Neural progenitor cell (in vitro differentiated cells): ENCODE results near the gene CHI3L1. TPM values are rescaled to one million over a fixed set of nuclear protein-coding genes. Genes with fewer than 3 reads are reported as not detected.

Experiments
- DNase-seq: peaks from one replicate; pipeline ENCODE4 v3.0.0-alpha.2; 2016; ENCODE audit warnings: low spot score
- H2AFZ ChIP-seq: fragments of 200-600 bp; sonication (generic); replicated peaks from 2 replicates; pipeline ENCODE4 v1.6.1; 2016; ENCODE audit warnings: antibody characterized with exemption
- H3F3A ChIP-seq: fragments of 200-600 bp; sonication (generic); 2 replicates; pipeline ENCODE4 v1.6.1; 2016; ENCODE audit warnings: antibody characterized with exemption, low read depth
- H3K27ac ChIP-seq: fragments of 200-600 bp; sonication (generic); 2 replicates; pipeline ENCODE4 v1.5.1; 2016; ENCODE audit warnings: mild to moderate bottlenecking
- H3K27me3 ChIP-seq: fragments of 200-600 bp; sonication (generic); 2 replicates; pipeline ENCODE4 v1.6.1; 2016; ENCODE audit warnings: mild to moderate bottlenecking, moderate library complexity
- H3K36me3 ChIP-seq: fragments of 200-600 bp; sonication (generic); 2 replicates; pipeline ENCODE4 v1.5.1; 2016
- H3K4me1 ChIP-seq: fragments of 200-600 bp; sonication (generic); 2 replicates; pipeline ENCODE4 v1.6.1; 2016; ENCODE audit warnings: mixed run types
- H3K4me2 ChIP-seq: fragments of 200-600 bp; sonication (generic); 2 replicates; pipeline ENCODE4 v1.6.1; 2016
- H3K4me3 ChIP-seq: fragments of 200-600 bp; sonication (generic); 2 replicates; pipeline ENCODE4 v1.5.1; 2016
- H3K79me2 ChIP-seq: fragments of 200-600 bp; sonication (generic); 2 replicates; pipeline ENCODE4 v1.6.1; 2016; ENCODE audit warnings: low read depth
- H3K9ac ChIP-seq: fragments of 200-600 bp; sonication (generic); 2 replicates; pipeline ENCODE4 v1.6.1; 2016
- H3K9me3 ChIP-seq: fragments of 200-600 bp; sonication (generic); 2 replicates; pipeline ENCODE4 v1.5.1; 2016; ENCODE audit warnings: low read depth
- H4K20me1 ChIP-seq: fragments of 200-600 bp; sonication (generic); 2 replicates; pipeline ENCODE4 v1.6.1; 2016; ENCODE audit warnings: low read depth
- H3K27ac Mint-ChIP-seq: 3 replicates; pipeline ENCODE4 v1.8.0; 2021; ENCODE audit warnings: mixed read lengths
- H3K27me3 Mint-ChIP-seq: 2 replicates; pipeline ENCODE4 v1.8.0; 2022; ENCODE audit warnings: low read depth, mild to moderate bottlenecking, inconsistent platforms, moderate library complexity, mixed read lengths; ENCODE audit not compliant: insufficient read depth
- H3K36me3 Mint-ChIP-seq: 3 replicates; pipeline ENCODE4 v1.8.0; 2021; ENCODE audit warnings: mixed read lengths
- H3K4me1 Mint-ChIP-seq: 3 replicates; pipeline ENCODE4 v1.8.0; 2021; ENCODE audit warnings: mixed read lengths
- H3K4me3 Mint-ChIP-seq: 3 replicates; pipeline ENCODE4 v1.8.0; 2021; ENCODE audit warnings: mild to moderate bottlenecking, moderate library complexity, mixed read lengths
- H3K9me3 Mint-ChIP-seq: 3 replicates; pipeline ENCODE4 v1.8.0; 2020; ENCODE audit warnings: mixed read lengths
- CTCF ChIP-seq: fragments of 200-600 bp; sonication (generic); IDR thresholded peaks from 2 replicates; pipeline ENCODE4 v1.5.1; 2017; ENCODE audit warnings: antibody characterized with exemption, mild to moderate bottlenecking
- EZH2 ChIP-seq: fragments of 200-600 bp; sonication (generic); IDR thresholded peaks from 2 replicates; pipeline ENCODE4 v1.6.1; 2017; ENCODE audit warnings: antibody characterized with exemption, mild to moderate bottlenecking, moderate library complexity
- EZH2phosphoT487 ChIP-seq: fragments of 200-600 bp; sonication (generic); IDR thresholded peaks from 2 replicates; pipeline ENCODE4 v1.6.1; 2017; ENCODE audit warnings: antibody characterized with exemption
- total RNA-seq: library from RNA; depleted of rRNA; stranded (reverse); fragments of >200 nt; gene quantifications from 2 replicates; pipeline ENCODE4 v1.2.3, GENCODE V29; 2015; ENCODE audit warnings: low replicate concordance

Gene CHI3L1
- total RNA-seq, 1 donor from 2014 or later, result 0.95 TPM

GRCh38 chr1:203163891-203164635 lies 22.4 kb downstream of the CHI3L1 start:
- H3K36me3 Mint-ChIP-seq, result peaks cover 15% of the 10 kb centered on the region
- TF ChIP-seq EZH2 (no peak), CTCF (no peak), EZH2phosphoT487 (no peak)
- no peak overlapping the region for H3K27ac ChIP-seq
- no peaks in the 10 kb centered on the region for H4K20me1 ChIP-seq
- H3K9ac ChIP-seq, result no peak overlapping the region
- no peaks in the 10 kb centered on the region for H3K27me3 ChIP-seq
- no peak overlapping the region for H3K4me2 ChIP-seq
- no peaks in the 10 kb centered on the region for H3F3A ChIP-seq
- H3K9me3 ChIP-seq, result no peaks in the 10 kb centered on the region
- no peaks in the 10 kb centered on the region for H3K36me3 ChIP-seq
- no peak overlapping the region for H3K4me3 ChIP-seq
- H3K9me3 Mint-ChIP-seq, result peaks cover 5% of the 10 kb centered on the region
- H2AFZ ChIP-seq, result no peak overlapping the region
- peaks cover 28% of the 10 kb centered on the region for H3K4me1 Mint-ChIP-seq
- DNase-seq, result no peak
- H3K4me1 ChIP-seq, result peaks cover 3% of the 10 kb centered on the region
- no peaks in the 10 kb centered on the region for H3K79me2 ChIP-seq
- no peak overlapping the region for H3K27ac Mint-ChIP-seq
- H3K4me3 Mint-ChIP-seq, result no peak overlapping the region
- peaks cover 13% of the 10 kb centered on the region for H3K27me3 Mint-ChIP-seq

- peaks cover 14% of the 10 kb centered on the region for H3K9me3 Mint-ChIP-seq
- no peak for DNase-seq
- Histone ChIP-seq H3K27me3 (no peaks in the 10 kb centered on the region), H3K4me3 (no peak overlapping the region), H3K4me1 (peaks cover 3% of the 10 kb centered on the region), H3F3A (no peaks in the 10 kb centered on the region), H3K27ac (no peak overlapping the region), H3K36me3 (no peaks in the 10 kb centered on the region), H3K79me2 (no peaks in the 10 kb centered on the region), H4K20me1 (no peaks in the 10 kb centered on the region), H3K9ac (no peak overlapping the region), H3K9me3 (no peaks in the 10 kb centered on the region), H2AFZ (no peak overlapping the region), H3K4me2 (no peak overlapping the region)
- peaks cover 24% of the 10 kb centered on the region for H3K36me3 Mint-ChIP-seq
- peaks cover 13% of the 10 kb centered on the region for H3K27me3 Mint-ChIP-seq
- peaks cover 20% of the 10 kb centered on the region for H3K4me1 Mint-ChIP-seq
- no peak overlapping the region for H3K27ac Mint-ChIP-seq
- no peak overlapping the region for H3K4me3 Mint-ChIP-seq
- TF ChIP-seq EZH2phosphoT487 (no peak), EZH2 (no peak), CTCF (no peak)
Observed at GRCh38 chr1:203162403-203162802, 24.1 kb downstream of the CHI3L1 start.

GRCh38 chr1:203161703-203162102 lies 24.8 kb downstream of the CHI3L1 start:
- H3K4me1 ChIP-seq, result peaks cover 3% of the 10 kb centered on the region
- Mint-ChIP-seq H3K27me3 (peaks cover 13% of the 10 kb centered on the region), H3K9me3 (peaks cover 14% of the 10 kb centered on the region), H3K36me3 (peaks cover 26% of the 10 kb centered on the region), H3K4me3 (no peak overlapping the region), H3K27ac (no peak overlapping the region), H3K4me1 (peaks cover 15% of the 10 kb centered on the region)
- H3K9me3 ChIP-seq, result no peaks in the 10 kb centered on the region
- H3K4me2 ChIP-seq, result no peak overlapping the region
- H2AFZ ChIP-seq, result no peak overlapping the region
- H4K20me1 ChIP-seq, result no peaks in the 10 kb centered on the region
- no peaks in the 10 kb centered on the region for H3K36me3 ChIP-seq
- H3K27ac ChIP-seq, result no peak overlapping the region
- DNase-seq, result no peak
- no peak overlapping the region for H3K4me3 ChIP-seq
- H3K27me3 ChIP-seq, result no peaks in the 10 kb centered on the region
- H3K79me2 ChIP-seq, result no peaks in the 10 kb centered on the region
- no peaks in the 10 kb centered on the region for H3F3A ChIP-seq
- H3K9ac ChIP-seq, result no peak overlapping the region
- no peak for TF ChIP-seq EZH2
- TF ChIP-seq EZH2phosphoT487, result no peak
- TF ChIP-seq CTCF, result no peak
